Measurements from ENCODE around the gene MYF6. TPM values are rescaled to one million over a fixed set of nuclear protein-coding genes. Genes with fewer than 3 reads are reported as not detected.

Gene MYF6
- total RNA-seq, 2 donors from 2014 or later, result not detected

- intact Hi-C loops (cut with DNase I), result no loop called here
- WGBS, 2 donors, result 33 to 35% methylated on average over 20 of the region's 20 CpGs
- TF ChIP-seq POLR2A (IDR thresholded peaks at IDR 0.05) (no peak), CTCF (IDR thresholded peaks at IDR 0.05) (peak in 4 of 7 experiments; percentile 23 to 35 (median 25))
- DNase-seq (peak in 2 of 4 donors; percentile 7 to 15), ATAC-seq (no peak)
- no peak overlapping the region for H3K27ac ChIP-seq
- no peaks in the 10 kb centered on the region for H3K27me3 ChIP-seq
- no peaks in the 10 kb centered on the region for H3K36me3 ChIP-seq (replicated peaks in 1 of 2; ENCODE audit: insufficient read depth in 1 of 2, low read depth in 2 of 2)
- peaks cover 11% of the 10 kb centered on the region for H3K4me1 ChIP-seq
- no peak overlapping the region for H3K4me3 ChIP-seq
- H3K9me3 ChIP-seq, result no peaks in the 10 kb centered on the region
Observed at GRCh38 chr12:80709811-80710726, 2.6 kb downstream of the MYF6 start.

GRCh38 chr12:80710727-80711449 is 3.5 kb downstream of the MYF6 start:
- ATAC-seq, result no peak
- Histone ChIP-seq H3K4me1 (peaks cover 11% of the 10 kb centered on the region), H3K27me3 (no peaks in the 10 kb centered on the region), H3K27ac (no peak overlapping the region), H3K9me3 (no peaks in the 10 kb centered on the region), H3K4me3 (no peak overlapping the region), H3K36me3 (replicated peaks in 1 of 2; ENCODE audit: insufficient read depth in 1 of 2, low read depth in 2 of 2) (no peaks in the 10 kb centered on the region)
- no peak for TF ChIP-seq CTCF (IDR thresholded peaks at IDR 0.05)
- TF ChIP-seq POLR2A (IDR thresholded peaks at IDR 0.05), result no peak
- DNase-seq, result no peak
- WGBS, 2 donors, result 80 to 81% methylated on average over 1 of the region's 1 CpG
- intact Hi-C loops (cut with DNase I), result no loop called here

GRCh38 chr12:80711866-80712265 is 4.4 kb downstream of the MYF6 start:
- Histone ChIP-seq H3K36me3 (replicated peaks in 1 of 2; ENCODE audit: insufficient read depth in 1 of 2, low read depth in 2 of 2) (no peaks in the 10 kb centered on the region), H3K4me3 (no peak overlapping the region), H3K9me3 (no peaks in the 10 kb centered on the region), H3K27ac (no peak overlapping the region), H3K27me3 (peaks cover 0 to 5% of the 10 kb centered on the region in 2 donors), H3K4me1 (peaks cover 11% of the 10 kb centered on the region)
- 58 to 62% methylated on average over 1 of the region's 1 CpG for WGBS, 2 donors
- DNase-seq (no peak), ATAC-seq (no peak)
- intact Hi-C loops (cut with DNase I), result no loop called here
- TF ChIP-seq CTCF (IDR thresholded peaks at IDR 0.05) (no peak), POLR2A (IDR thresholded peaks at IDR 0.05) (no peak)

- H3K4me3 ChIP-seq, result no peak overlapping the region
- intact Hi-C loops (cut with DNase I), result no loop called here
- H3K9me3 ChIP-seq, result no peaks in the 10 kb centered on the region
- no peaks in the 10 kb centered on the region for H3K36me3 ChIP-seq (replicated peaks in 1 of 2; ENCODE audit: insufficient read depth in 1 of 2, low read depth in 2 of 2)
- DNase-seq (no peak), ATAC-seq (no peak)
- H3K4me1 ChIP-seq, result peaks cover 11% of the 10 kb centered on the region
- no peak overlapping the region for H3K27ac ChIP-seq
- peaks cover 0 to 5% of the 10 kb centered on the region in 2 donors for H3K27me3 ChIP-seq
- TF ChIP-seq POLR2A (IDR thresholded peaks at IDR 0.05) (no peak), CTCF (IDR thresholded peaks at IDR 0.05) (no peak)
Observed at GRCh38 chr12:80712866-80713265, 5.4 kb downstream of the MYF6 start.

Measured in body of pancreas (tissue), 4 donors.